22Rv1 (cell line): ENCODE measurements around the gene AKAP14.

Experiments used
- ZFX ChIP-seq: fragments of 450-650 bp; IDR thresholded peaks from 2 replicates; pipeline ENCODE4 v1.6.1; 2017; ENCODE audit warnings: antibody characterized with exemption, borderline replicate concordance
- TF ChIP-seq, protein P1 (sequence below): fragments of 450-650 bp; IDR thresholded peaks from 2 replicates; pipeline ENCODE4 v1.5.1; 2017; ENCODE audit warnings: mild to moderate bottlenecking

- TF ChIP-seq, protein P1, sequence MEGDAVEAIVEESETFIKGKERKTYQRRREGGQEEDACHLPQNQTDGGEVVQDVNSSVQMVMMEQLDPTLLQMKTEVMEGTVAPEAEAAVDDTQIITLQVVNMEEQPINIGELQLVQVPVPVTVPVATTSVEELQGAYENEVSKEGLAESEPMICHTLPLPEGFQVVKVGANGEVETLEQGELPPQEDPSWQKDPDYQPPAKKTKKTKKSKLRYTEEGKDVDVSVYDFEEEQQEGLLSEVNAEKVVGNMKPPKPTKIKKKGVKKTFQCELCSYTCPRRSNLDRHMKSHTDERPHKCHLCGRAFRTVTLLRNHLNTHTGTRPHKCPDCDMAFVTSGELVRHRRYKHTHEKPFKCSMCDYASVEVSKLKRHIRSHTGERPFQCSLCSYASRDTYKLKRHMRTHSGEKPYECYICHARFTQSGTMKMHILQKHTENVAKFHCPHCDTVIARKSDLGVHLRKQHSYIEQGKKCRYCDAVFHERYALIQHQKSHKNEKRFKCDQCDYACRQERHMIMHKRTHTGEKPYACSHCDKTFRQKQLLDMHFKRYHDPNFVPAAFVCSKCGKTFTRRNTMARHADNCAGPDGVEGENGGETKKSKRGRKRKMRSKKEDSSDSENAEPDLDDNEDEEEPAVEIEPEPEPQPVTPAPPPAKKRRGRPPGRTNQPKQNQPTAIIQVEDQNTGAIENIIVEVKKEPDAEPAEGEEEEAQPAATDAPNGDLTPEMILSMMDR = no peak
- no peak for TF ChIP-seq ZFX
These were observed 20.6 kb downstream of the AKAP14 start for GRCh38 chrX:119916310-119916709.
